Activated CD8-positive, alpha-beta memory T cell treated with anti-CD3 and anti-CD28 coated beads, Interleukin-2, amount 50 U/mL, for 48 hours (primary cell): ENCODE results near the gene CTAGE4.
"Not testable (repeated sequence)": the region's sequence is repeated elsewhere in the genome, so short reads cannot be mapped to it uniquely, and the experiment has no call there.

ENCODE experiments used
- DNase-seq: peaks from one replicate; pipeline ENCODE4 v3.0.0-alpha.2; 2020

CTAGE4 gene

DNA sequence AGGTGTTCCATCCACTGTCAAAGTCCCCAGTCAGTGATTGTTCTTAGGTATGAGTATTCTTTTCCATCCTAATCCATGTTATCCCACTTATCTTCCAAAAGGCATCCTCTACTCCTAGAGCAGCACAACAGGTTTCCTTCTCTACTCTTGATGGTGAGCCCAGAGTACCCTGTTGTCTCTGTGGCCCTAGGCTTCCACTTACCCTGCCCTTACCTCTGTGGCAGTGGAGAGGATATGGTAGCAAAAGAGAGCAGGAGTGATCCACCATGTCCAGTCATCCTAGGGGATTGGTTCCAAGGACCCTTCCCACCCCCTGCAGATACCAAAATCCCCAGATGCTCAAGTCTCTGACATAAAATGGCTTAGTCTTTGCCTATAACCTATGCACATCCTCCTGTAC is 33.9 kb downstream of the CTAGE4 start:
- not testable (repeated sequence) for DNase-seq

DNA sequence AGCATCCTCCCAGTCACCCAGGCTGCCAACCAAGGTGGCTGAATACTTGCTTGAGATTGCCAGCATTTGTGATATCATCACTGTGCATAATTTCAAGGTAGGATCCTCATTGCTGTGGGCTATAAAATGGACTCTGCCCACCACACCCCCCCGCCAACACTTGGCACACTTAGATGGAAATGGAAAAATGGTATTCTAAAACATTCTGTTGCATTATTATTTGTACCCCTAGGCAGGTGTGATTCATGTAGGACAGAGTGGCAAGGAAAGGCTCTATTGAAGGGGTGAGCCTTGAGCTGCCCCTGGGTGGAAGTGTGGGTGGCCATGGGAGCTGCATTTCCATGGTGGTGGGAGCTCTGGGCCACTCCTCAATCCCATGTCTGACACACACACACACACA is 35.3 kb downstream of the CTAGE4 start:
- not testable (repeated sequence) for DNase-seq

DNA sequence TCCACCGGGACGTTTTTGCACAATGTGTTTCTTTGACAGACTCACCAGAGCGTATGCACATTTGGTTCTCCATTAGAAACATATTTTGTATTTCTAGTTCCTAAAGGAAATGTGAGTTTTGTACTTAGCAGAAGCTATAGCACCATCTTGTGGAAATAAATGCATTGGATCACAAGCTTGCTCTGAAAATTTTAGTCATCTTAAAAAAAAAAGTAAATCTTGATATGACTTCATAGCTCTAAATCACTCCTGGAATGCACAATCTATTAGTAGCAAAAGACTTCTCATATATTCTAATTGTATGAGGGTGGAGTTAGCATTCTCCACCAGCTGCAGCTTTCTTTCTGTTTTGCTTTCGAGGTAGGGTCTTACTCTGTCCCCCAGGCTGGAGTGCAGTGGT is 35.9 kb downstream of the CTAGE4 start:
- not testable (repeated sequence) for DNase-seq

DNA sequence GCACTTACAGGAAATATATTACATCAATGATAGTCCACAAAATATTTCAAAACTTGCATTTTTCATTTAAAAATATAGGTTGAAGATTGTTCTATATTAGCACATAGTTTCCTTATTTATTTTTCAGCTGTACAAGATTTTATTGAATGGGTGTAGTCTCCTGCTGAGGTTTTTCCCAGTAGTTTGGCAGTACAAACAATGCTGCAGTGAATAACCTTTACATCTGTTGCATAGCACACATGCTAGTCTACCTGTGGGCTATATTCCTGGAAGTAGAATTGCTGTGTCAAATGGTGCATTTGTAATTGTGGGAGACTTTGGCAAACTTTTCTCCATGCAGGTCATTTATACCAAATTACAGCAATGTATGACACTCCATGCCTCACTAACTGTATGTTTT is 37.3 kb downstream of the CTAGE4 start:
- DNase-seq = not testable (repeated sequence)

DNA sequence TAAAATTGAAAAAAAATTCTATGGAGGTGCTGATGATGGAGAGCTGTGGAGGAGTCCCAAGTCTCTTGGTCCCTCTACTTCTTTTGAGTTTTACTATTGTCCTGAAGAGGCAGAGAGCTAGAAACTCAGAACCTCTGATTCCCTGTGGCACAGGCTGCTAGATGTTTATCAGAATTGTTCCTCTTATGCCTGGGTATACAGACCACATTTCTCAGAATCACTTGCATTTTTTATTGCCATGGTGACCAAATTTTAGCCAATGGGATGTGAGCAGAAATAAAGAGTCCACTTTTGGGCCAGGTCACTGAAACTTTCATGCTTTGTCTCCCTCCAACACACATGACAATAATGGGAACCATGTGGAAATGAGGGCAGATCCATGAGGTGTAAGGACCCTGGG is 40.4 kb downstream of the CTAGE4 start:
- not testable (repeated sequence) for DNase-seq

DNA sequence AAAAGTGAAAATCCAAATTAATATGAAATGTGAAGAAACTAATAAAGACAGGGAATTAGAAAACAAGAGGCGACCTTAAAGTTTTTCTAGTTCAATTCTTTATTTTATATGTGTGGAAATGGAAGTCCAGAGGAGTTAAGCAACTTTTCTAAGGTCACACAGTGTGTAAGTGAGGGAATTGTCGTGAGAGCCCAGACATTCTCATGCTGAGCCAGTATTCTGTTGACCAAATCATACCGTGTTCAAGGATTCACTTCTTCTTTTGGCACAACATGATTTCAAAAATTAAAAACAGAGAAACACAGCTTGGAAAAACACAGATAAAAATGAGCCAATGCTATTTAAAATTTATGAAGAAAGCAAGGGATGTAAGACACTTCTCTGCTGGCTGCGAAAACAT is 43.6 kb downstream of the CTAGE4 start:
- not testable (repeated sequence) for DNase-seq

DNA sequence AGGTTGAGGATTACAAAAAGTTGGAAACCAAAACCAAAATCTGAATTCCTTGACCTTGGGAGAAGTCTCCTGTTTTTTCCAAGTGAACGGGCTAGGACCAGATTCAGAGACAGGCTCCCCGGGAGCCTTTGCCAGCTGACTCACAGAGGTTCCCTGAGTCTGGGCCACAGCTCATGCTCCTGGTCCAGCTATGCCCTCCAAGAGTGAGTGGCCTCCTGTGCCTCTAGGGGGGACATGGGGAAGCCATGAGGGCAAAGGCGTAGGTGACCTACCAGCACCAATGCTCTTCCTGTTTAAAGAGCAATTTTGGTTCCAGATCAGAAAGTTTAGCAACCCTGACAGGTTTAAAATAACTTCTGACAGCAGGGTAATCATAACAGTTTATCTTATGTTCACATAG is 45.5 kb downstream of the CTAGE4 start:
- not testable (repeated sequence) for DNase-seq

DNA sequence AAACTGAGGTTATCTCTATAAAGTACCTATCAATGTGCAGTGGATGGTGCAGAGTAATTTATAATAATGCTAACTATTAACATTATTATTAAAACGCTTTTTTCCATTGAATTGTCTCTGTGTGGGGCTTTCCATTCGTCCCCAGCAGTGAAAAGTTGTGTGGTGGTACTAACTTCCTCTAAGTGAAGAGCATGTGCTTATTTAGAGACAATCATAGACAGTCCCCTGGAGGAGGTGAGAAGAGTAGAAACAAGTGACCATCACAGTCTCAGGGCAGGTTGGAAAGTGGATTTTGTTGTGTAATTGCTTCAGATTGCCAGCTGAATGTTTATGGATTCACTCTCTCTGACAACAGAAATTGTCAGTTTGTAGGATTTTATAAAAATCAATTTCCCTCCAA is 47.8 kb downstream of the CTAGE4 start:
- DNase-seq = not testable (repeated sequence)

DNA sequence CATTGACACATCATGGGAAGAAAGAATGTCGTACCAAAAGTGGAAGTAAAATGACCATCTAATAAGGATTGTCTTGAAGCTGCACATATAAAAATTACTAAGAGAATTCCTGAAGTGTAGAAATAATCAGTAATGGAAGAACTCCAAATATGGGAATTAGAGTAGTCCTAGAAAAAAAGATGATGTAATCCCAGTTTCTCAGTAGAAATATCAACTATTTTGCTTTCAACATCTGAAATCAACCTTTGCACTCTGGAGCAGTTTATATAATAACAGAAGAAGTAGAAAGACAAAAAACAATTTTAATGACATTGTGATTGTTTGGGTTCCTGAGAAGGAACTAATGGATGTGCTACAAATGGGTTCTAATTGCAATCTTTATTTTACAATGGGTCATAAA is 49.8 kb downstream of the CTAGE4 start:
- DNase-seq = not testable (repeated sequence)
